ENCODE results near the gene AFAP1L1. TPM values are rescaled to one million over a fixed set of nuclear protein-coding genes. Genes with fewer than 3 reads are reported as not detected.
A peak's percentile ranks its signal among the peaks of the same experiment; 100 is the strongest.

AFAP1L1 gene
- total RNA-seq, 1 experiment from 2014 or later = 0.45 TPM

GRCh38 chr5:149352169-149352568 is 80.5 kb downstream of the AFAP1L1 start:
- DNase-seq = no peak
- Histone ChIP-seq H3K36me3 (peaks cover 59% of the 10 kb centered on the region), H3K4me1 (no peaks in the 10 kb centered on the region), H3K27ac (no peak overlapping the region), H3K4me3 (no peak overlapping the region), H3K9me3 (replicated peaks) (no peaks in the 10 kb centered on the region), H3K27me3 (no peaks in the 10 kb centered on the region)

DNA sequence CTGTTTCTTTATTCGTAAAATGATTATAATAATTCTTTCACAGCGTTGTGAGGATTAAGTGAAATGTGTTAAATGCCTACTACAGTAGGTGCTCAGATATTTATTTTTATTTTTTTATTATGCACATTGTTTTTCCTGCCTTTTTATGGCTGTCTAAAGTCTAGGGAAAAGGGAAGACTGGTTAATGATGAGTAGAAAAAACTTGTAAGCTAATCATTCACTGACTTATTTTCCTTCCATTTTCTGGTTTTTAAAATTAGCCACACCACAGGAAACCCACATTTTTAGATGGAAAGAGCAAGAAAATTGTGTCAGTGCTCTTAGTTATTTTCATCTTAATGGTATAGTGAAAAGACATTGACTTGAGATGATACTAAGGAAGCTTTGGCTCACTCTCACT is 82.3 kb downstream of the AFAP1L1 start:
- Histone ChIP-seq H3K36me3 (peaks cover 46% of the 10 kb centered on the region), H3K4me1 (0 out of 2 replicates have a peak, but pooled peaks cover 4% of the 10 kb centered on the region), H3K9me3 (replicated peaks) (no peaks in the 10 kb centered on the region), H3K4me3 (no peak overlapping the region), H3K27me3 (no peaks in the 10 kb centered on the region), H3K27ac (no peak overlapping the region)
- DNase-seq = no peak

GRCh38 chr5:149355688-149356087 is 84.0 kb downstream of the AFAP1L1 start:
- no peak overlapping the region for H3K27ac ChIP-seq
- no peaks in the 10 kb centered on the region for H3K27me3 ChIP-seq
- H3K9me3 ChIP-seq (replicated peaks) = no peaks in the 10 kb centered on the region
- H3K4me1 ChIP-seq = 0 out of 2 replicates have a peak, but pooled peaks cover 4% of the 10 kb centered on the region
- H3K4me3 ChIP-seq = no peak overlapping the region
- peaks cover 28% of the 10 kb centered on the region for H3K36me3 ChIP-seq
- DNase-seq = no peak

GRCh38 chr5:149356391-149356790 is 84.7 kb downstream of the AFAP1L1 start:
- Histone ChIP-seq H3K9me3 (replicated peaks) (no peaks in the 10 kb centered on the region), H3K4me1 (0 out of 2 replicates have a peak, but pooled peaks cover 4% of the 10 kb centered on the region), H3K4me3 (no peak overlapping the region), H3K36me3 (peaks cover 21% of the 10 kb centered on the region), H3K27me3 (no peaks in the 10 kb centered on the region), H3K27ac (no peak overlapping the region)
- DNase-seq = no peak

DNA sequence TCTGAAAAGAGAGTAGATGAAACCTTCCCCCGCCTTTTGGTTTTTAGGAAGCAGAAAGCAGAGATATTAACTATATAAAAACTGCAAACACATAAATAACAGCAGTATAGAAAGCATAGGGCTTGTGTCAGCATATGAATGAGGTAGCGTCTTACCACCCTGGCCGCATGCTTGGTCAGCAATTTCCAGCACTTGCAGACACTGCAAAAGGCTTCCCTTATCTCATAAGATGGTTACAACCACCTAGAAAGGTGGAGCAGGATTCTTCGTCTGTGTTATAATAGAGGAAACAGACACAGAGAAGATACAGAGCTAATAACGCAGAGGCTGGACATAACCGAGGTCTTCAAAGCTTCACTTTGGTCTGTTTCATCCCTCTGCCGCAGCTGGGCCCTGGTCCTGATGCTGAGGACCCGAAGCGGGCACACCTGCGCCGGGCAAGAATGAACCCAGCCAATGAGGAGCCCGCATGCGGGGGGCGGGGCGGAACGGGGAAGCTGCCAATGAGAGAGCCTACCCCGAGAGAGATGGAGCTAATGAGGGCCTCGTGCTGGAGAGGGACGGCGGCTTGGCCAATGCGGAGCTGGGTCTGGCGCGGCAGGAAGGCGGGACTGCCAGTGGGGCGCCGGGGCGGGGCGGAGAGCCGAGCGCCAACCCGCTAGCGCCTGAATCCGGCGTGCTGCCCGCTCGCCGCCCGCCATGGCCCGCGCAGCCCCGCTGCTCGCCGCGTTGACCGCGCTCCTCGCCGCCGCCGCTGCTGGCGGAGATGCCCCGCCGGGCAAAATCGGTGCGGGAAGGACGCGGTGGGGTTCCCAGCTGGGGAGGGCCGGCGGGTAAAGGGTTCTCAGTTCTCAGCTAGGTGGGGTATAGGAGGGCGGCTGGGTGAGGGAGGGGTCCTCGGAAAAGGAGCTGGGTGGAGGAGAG is 86.0 kb downstream of the AFAP1L1 start, which contains the start of gene PCYOX1L:
Gene PCYOX1L (plus strand): TSS at position 677 of the 924 bp plus-strand sequence. CDS start 23 bp downstream, at position 700.
- peaks cover 11% of the 10 kb centered on the region for H3K36me3 ChIP-seq
- no peaks in the 10 kb centered on the region for H3K27me3 ChIP-seq
- 0 out of 2 replicates have a peak, but pooled peaks cover 4% of the 10 kb centered on the region for H3K4me1 ChIP-seq
- H3K9me3 ChIP-seq (replicated peaks) = no peaks in the 10 kb centered on the region
- peak; percentile 96 for DNase-seq
- H3K27ac ChIP-seq = no peak within 1 kb of the TSS; the same call in 1 of the 2 replicates
- peak within 1 kb of the TSS; percentile 84 for H3K4me3 ChIP-seq

GRCh38 chr5:149358294-149358651 is 86.6 kb downstream of the AFAP1L1 start:
- peaks cover 4% of the 10 kb centered on the region; the same call in 1 of the 2 replicates for H3K36me3 ChIP-seq
- H3K27ac ChIP-seq = no peak overlapping the region; the same call in 1 of the 2 replicates
- 0 out of 2 replicates have a peak, but pooled peaks cover 4% of the 10 kb centered on the region for H3K4me1 ChIP-seq
- DNase-seq = peak; percentile 45 to 49
- H3K9me3 ChIP-seq (replicated peaks) = no peaks in the 10 kb centered on the region
- H3K4me3 ChIP-seq = peak overlapping the region; percentile 84
- no peaks in the 10 kb centered on the region for H3K27me3 ChIP-seq

GRCh38 chr5:149358868-149359495 is 87.3 kb downstream of the AFAP1L1 start:
- Histone ChIP-seq H3K4me3 (no peak overlapping the region), H3K27me3 (no peaks in the 10 kb centered on the region), H3K27ac (no peak overlapping the region), H3K36me3 (peaks cover 4% of the 10 kb centered on the region; the same call in 1 of the 2 replicates), H3K4me1 (0 out of 2 replicates have a peak, but pooled peaks cover 4% of the 10 kb centered on the region), H3K9me3 (replicated peaks) (no peaks in the 10 kb centered on the region)
- DNase-seq = no peak

DNA sequence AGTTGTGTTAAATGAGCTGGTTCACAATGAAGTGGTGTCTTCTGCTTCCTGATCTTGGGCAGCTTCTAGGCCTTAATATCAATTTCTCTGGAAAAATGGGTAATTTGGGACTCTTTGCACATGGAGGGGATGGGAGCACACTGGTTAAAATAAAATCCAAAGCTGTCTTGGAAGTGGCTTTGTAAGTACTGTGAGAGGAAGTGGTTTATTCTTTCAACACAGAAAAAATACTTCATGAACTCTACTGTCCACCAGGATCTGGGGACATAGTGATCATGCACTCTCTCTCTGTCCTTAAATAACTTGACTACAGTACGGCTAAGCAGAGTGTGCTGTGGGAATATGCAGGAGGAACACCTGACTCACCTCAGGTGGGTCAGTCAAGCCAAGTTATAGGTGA is 88.6 kb downstream of the AFAP1L1 start:
- no peak overlapping the region for H3K27ac ChIP-seq
- H3K4me3 ChIP-seq = no peak overlapping the region
- no peaks in the 10 kb centered on the region for H3K27me3 ChIP-seq
- no peak for DNase-seq
- 0 out of 2 replicates have a peak, but pooled peaks cover 4% of the 10 kb centered on the region for H3K4me1 ChIP-seq
- no peaks in the 10 kb centered on the region for H3K9me3 ChIP-seq (replicated peaks)
- H3K36me3 ChIP-seq = no peaks in the 10 kb centered on the region

- Histone ChIP-seq H3K27me3 (no peaks in the 10 kb centered on the region), H3K4me1 (0 out of 2 replicates have a peak, but pooled peaks cover 4% of the 10 kb centered on the region), H3K4me3 (no peak overlapping the region), H3K36me3 (no peaks in the 10 kb centered on the region), H3K27ac (no peak overlapping the region), H3K9me3 (replicated peaks) (no peaks in the 10 kb centered on the region)
- no peak for DNase-seq
Observed at GRCh38 chr5:149362541-149362940, 90.9 kb downstream of the AFAP1L1 start.

- Histone ChIP-seq H3K4me3 (no peak overlapping the region), H3K27me3 (no peaks in the 10 kb centered on the region), H3K36me3 (no peaks in the 10 kb centered on the region), H3K27ac (no peak overlapping the region), H3K9me3 (replicated peaks) (no peaks in the 10 kb centered on the region), H3K4me1 (0 out of 2 replicates have a peak, but pooled peaks cover 4% of the 10 kb centered on the region)
- no peak for DNase-seq
Observed at GRCh38 chr5:149363358-149363757, 91.7 kb downstream of the AFAP1L1 start.

GRCh38 chr5:149363936-149364335 is 92.3 kb downstream of the AFAP1L1 start:
- H3K9me3 ChIP-seq (replicated peaks) = no peaks in the 10 kb centered on the region
- H3K27ac ChIP-seq = no peak overlapping the region
- no peaks in the 10 kb centered on the region for H3K4me1 ChIP-seq
- DNase-seq = no peak
- H3K36me3 ChIP-seq = no peaks in the 10 kb centered on the region
- H3K4me3 ChIP-seq = no peak overlapping the region
- no peaks in the 10 kb centered on the region for H3K27me3 ChIP-seq

DNA sequence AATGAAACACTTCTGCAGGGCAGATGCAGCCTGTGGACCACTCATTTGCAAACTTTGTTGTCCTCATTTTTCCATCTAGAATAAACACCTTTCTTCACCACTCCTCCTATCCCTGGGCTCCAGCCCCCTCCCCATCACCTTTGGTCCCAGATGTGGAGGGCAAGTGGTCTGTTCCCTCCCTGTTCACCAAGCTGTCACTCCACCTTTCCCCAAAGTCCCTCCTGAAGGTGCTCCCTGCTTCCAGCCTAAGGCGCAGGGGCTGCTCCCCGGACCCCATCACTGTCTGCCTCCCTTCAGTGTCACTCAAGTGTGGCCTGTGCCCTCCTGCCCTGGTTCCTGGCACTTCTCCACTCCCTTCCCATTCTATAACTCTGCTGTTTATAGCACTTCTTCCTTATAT is 93.1 kb downstream of the AFAP1L1 start:
- no peak overlapping the region for H3K27ac ChIP-seq
- no peaks in the 10 kb centered on the region for H3K36me3 ChIP-seq
- no peak overlapping the region for H3K4me3 ChIP-seq
- H3K9me3 ChIP-seq (replicated peaks) = no peaks in the 10 kb centered on the region
- H3K4me1 ChIP-seq = no peaks in the 10 kb centered on the region
- no peak for DNase-seq
- no peaks in the 10 kb centered on the region for H3K27me3 ChIP-seq

- H3K36me3 ChIP-seq = no peaks in the 10 kb centered on the region
- no peaks in the 10 kb centered on the region for H3K27me3 ChIP-seq
- no peaks in the 10 kb centered on the region for H3K9me3 ChIP-seq (replicated peaks)
- no peak overlapping the region for H3K27ac ChIP-seq
- DNase-seq = no peak
- H3K4me3 ChIP-seq = no peak overlapping the region
- H3K4me1 ChIP-seq = no peaks in the 10 kb centered on the region
Observed at GRCh38 chr5:149365418-149365817, 93.8 kb downstream of the AFAP1L1 start.

- no peak overlapping the region for H3K4me3 ChIP-seq
- no peak overlapping the region for H3K27ac ChIP-seq
- no peaks in the 10 kb centered on the region for H3K36me3 ChIP-seq
- no peaks in the 10 kb centered on the region for H3K4me1 ChIP-seq
- no peak for DNase-seq
- no peaks in the 10 kb centered on the region for H3K9me3 ChIP-seq (replicated peaks)
- H3K27me3 ChIP-seq = no peaks in the 10 kb centered on the region
Observed at GRCh38 chr5:149366169-149366729, 94.6 kb downstream of the AFAP1L1 start.
